Trophoblast cell (in vitro differentiated cells and primary cell): ENCODE results near the gene DPY19L2.
"Not testable (repeated sequence)": the region's sequence is repeated elsewhere in the genome, so short reads cannot be mapped to it uniquely, and the experiment has no call there.

ENCODE experiments used
- DNase-seq, 2 donors: peaks; one replicate each; pipeline ENCODE4 v3.0.0-alpha.2; 2016
- H2AFZ ChIP-seq: 2 replicates; pipeline ENCODE4 v1.6.1; 2013; ENCODE audit warnings: low read length, moderate library complexity, mild to moderate bottlenecking; ENCODE audit not compliant: insufficient read depth, poor library complexity
- H2AK5ac ChIP-seq: 2 replicates; pipeline ENCODE4 v1.6.1; 2013; ENCODE audit warnings: mild to moderate bottlenecking, low read length
- H2BK120ac ChIP-seq: 2 replicates; pipeline ENCODE4 v1.6.1; 2013; ENCODE audit warnings: low read length, mild to moderate bottlenecking, moderate library complexity; ENCODE audit not compliant: insufficient read depth, poor library complexity
- H2BK12ac ChIP-seq: 2 replicates; pipeline ENCODE4 v1.6.1; 2013; ENCODE audit warnings: mild to moderate bottlenecking, low read length, moderate library complexity
- H2BK5ac ChIP-seq: 2 replicates; pipeline ENCODE4 v1.6.1; 2013; ENCODE audit warnings: low read length, low read depth, moderate library complexity, mild to moderate bottlenecking; ENCODE audit not compliant: poor library complexity
- H3K14ac ChIP-seq: 2 replicates; pipeline ENCODE4 v1.6.1; 2013; ENCODE audit warnings: mild to moderate bottlenecking, low read length
- H3K18ac ChIP-seq: 2 replicates; pipeline ENCODE4 v1.6.1; 2013; ENCODE audit warnings: mild to moderate bottlenecking, low read length
- H3K23ac ChIP-seq: 2 replicates; pipeline ENCODE4 v1.6.1; 2013; ENCODE audit warnings: low read length
- H3K27ac ChIP-seq: 2 replicates; pipeline ENCODE4 v1.5.1; 2013; ENCODE audit warnings: low read depth, mild to moderate bottlenecking, inconsistent platforms, low read length, moderate library complexity
- H3K27me3 ChIP-seq: 2 replicates; pipeline ENCODE4 v1.6.1; 2013; ENCODE audit warnings: inconsistent platforms, mild to moderate bottlenecking, low read length, moderate library complexity; ENCODE audit not compliant: insufficient read depth
- H3K36me3 ChIP-seq, 2 experiments: 1 replicate in 1 of 2; 2 replicates in 1 of 2; pipeline ENCODE4 v1.6.1; 2013; ENCODE audit warnings: low read length in 2 of 2, mild to moderate bottlenecking in 2 of 2, moderate library complexity in 1 of 2; ENCODE audit not compliant: insufficient read depth in 2 of 2, control insufficient read depth in 1 of 2
- H3K4ac ChIP-seq: 2 replicates; pipeline ENCODE4 v1.6.1; 2013; ENCODE audit warnings: low read depth, mild to moderate bottlenecking, low read length, moderate library complexity
- H3K4me1 ChIP-seq, 2 experiments: 1 replicate in 1 of 2; 2 replicates in 1 of 2; pipeline ENCODE4 v1.6.1; 2013; ENCODE audit warnings: low read length in 2 of 2, mild to moderate bottlenecking in 2 of 2, moderate library complexity in 1 of 2; ENCODE audit not compliant: insufficient read depth in 2 of 2, control insufficient read depth in 1 of 2
- H3K4me2 ChIP-seq: 2 replicates; pipeline ENCODE4 v1.6.1; 2013; ENCODE audit warnings: inconsistent platforms, mild to moderate bottlenecking, low read length, moderate library complexity
- H3K4me3 ChIP-seq: 2 replicates; pipeline ENCODE4 v1.5.1; 2013; ENCODE audit warnings: mild to moderate bottlenecking, low read depth, low read length, inconsistent platforms
- H3K79me1 ChIP-seq: one replicate; pipeline ENCODE4 v1.6.1; 2013; ENCODE audit warnings: low read length
- H3K79me2 ChIP-seq: 2 replicates; pipeline ENCODE4 v1.6.1; 2013; ENCODE audit warnings: low read length, mild to moderate bottlenecking; ENCODE audit not compliant: control insufficient read depth, insufficient read depth, poor library complexity
- H3K9ac ChIP-seq: 2 replicates; pipeline ENCODE4 v1.6.1; 2013; ENCODE audit warnings: mild to moderate bottlenecking, low read length
- H3K9me3 ChIP-seq: 2 replicates; pipeline ENCODE4 v1.6.1; 2013; ENCODE audit warnings: low read depth, mild to moderate bottlenecking, control low read depth, inconsistent platforms, low read length; ENCODE audit not compliant: insufficient read depth
- H4K12ac ChIP-seq: 2 replicates; pipeline ENCODE4 v1.6.1; 2013; ENCODE audit warnings: low read depth, mild to moderate bottlenecking, low read length, moderate library complexity
- H4K8ac ChIP-seq: 2 replicates; pipeline ENCODE4 v1.6.1; 2013; ENCODE audit warnings: low read depth, mild to moderate bottlenecking, low read length, moderate library complexity
- H4K91ac ChIP-seq: one replicate; pipeline ENCODE4 v1.6.1; 2013; ENCODE audit warnings: low read depth, mild to moderate bottlenecking, low read length, moderate library complexity
- WGBS: extraction: QIAGEN DNeasy Blood & Tissue Kit; methylation state at CpG from one replicate; pipeline ENCODE4 v1.1.7; 2013; ENCODE audit warnings: missing lambda C conversion rate; ENCODE audit not compliant: insufficient read length, insufficient coverage; ENCODE audit errors: extremely low coverage; 5-methylcytosine and 5-hydroxymethylcytosine counted together

Gene DPY19L2

GRCh38 chr12:63663005-63663404, 5.3 kb downstream of the DPY19L2 start:
- H3K36me3 ChIP-seq, H2BK5ac ChIP-seq, H3K79me2 ChIP-seq, H3K9ac ChIP-seq, H3K79me1 ChIP-seq, H3K23ac ChIP-seq, H4K8ac ChIP-seq, H2AK5ac ChIP-seq, H3K27me3 ChIP-seq, H3K4ac ChIP-seq, H3K4me3 ChIP-seq, H3K4me2 ChIP-seq, H3K14ac ChIP-seq, H4K91ac ChIP-seq, H3K27ac ChIP-seq, H3K9me3 ChIP-seq, H2BK12ac ChIP-seq, H3K4me1 ChIP-seq, H4K12ac ChIP-seq, DNase-seq, H2BK120ac ChIP-seq, H3K18ac ChIP-seq, H2AFZ ChIP-seq: not testable (repeated sequence)
- WGBS, result no CpG with 5 or more reads among the region's 7 CpGs

DNA sequence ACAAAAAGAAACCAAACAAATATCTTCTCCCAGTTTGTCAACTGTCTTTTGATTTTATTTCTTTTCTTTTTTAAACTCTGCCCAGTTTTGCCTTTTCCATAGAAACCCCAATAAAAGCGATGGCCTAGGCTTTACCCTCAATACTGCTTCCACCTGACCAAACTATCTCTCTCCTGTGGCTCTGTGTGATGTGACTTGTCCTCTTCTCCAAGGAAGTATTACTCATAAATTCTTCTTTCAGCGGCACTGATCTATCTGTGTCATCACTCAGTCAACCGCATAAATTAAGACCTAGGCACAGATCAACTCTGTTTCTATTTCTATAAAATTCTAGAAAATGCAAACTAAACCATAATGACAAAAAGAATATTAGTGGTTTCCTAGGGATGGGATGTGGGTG, 9.8 kb downstream of the DPY19L2 start:
- WGBS, result no CpG with 5 or more reads among the region's 3 CpGs
- H2BK5ac ChIP-seq, result not testable (repeated sequence)

GRCh38 chr12:63656407-63656806, 11.9 kb downstream of the DPY19L2 start:
- H4K12ac ChIP-seq, H3K14ac ChIP-seq, H2AFZ ChIP-seq, H3K4me1 ChIP-seq, H2AK5ac ChIP-seq, H3K27me3 ChIP-seq, H3K4me2 ChIP-seq, H2BK120ac ChIP-seq, H3K27ac ChIP-seq, H3K36me3 ChIP-seq, H4K91ac ChIP-seq, H2BK12ac ChIP-seq, H3K79me2 ChIP-seq, H3K4ac ChIP-seq, H3K23ac ChIP-seq, DNase-seq, H3K18ac ChIP-seq, H4K8ac ChIP-seq, H3K79me1 ChIP-seq, H3K9me3 ChIP-seq, H3K4me3 ChIP-seq, H3K9ac ChIP-seq, H2BK5ac ChIP-seq: not testable (repeated sequence)
- no CpG with 5 or more reads among the region's 2 CpGs for WGBS

More for the DNA sequence above, 9.8 kb downstream of the DPY19L2 start:
- not testable (repeated sequence) for H2BK12ac ChIP-seq, H3K36me3 ChIP-seq, H4K8ac ChIP-seq, H3K4me2 ChIP-seq, H3K4me1 ChIP-seq, H3K27ac ChIP-seq, H4K91ac ChIP-seq, DNase-seq, H3K4me3 ChIP-seq, H3K23ac ChIP-seq, H2AK5ac ChIP-seq, H4K12ac ChIP-seq, H3K18ac ChIP-seq, H3K9ac ChIP-seq, H3K14ac ChIP-seq, H3K9me3 ChIP-seq, H3K4ac ChIP-seq, H3K79me1 ChIP-seq, H3K27me3 ChIP-seq, H2BK120ac ChIP-seq, H3K79me2 ChIP-seq, H2AFZ ChIP-seq

DNA sequence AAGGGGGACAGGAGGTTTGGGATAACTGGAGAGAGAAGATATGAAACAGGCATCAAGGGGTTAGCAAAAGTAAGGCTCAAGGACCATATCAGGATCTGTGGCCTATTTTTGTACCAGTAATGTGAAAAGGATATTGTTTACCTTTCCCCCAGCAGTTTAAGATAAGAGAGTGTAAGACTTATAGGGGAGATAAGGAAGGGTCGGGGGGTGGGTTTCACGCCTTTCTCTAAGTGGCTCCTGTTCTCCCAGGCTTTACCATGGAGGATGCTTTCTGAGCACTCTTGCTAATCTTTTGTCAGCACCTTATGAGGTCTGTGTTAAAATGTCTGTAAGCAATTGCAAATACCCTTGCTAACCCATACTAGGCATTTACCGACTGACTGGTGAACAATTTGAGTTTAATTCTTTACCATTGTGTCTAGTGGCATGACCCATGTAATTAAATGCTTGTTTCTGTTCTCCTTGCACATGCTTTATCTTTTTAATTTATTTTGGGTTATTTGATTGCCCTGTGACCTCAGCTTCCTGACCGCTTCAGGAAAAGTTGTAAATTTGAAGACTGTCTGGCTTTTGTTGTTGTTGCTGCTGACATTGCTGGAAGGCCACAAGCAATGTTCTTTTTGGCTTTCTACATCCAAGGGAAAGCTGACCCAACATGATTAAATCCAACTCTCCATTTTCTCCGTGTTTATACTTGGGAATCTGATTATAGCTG, 12.6 kb downstream of the DPY19L2 start:
- not testable (repeated sequence) for DNase-seq, H3K18ac ChIP-seq, H2AK5ac ChIP-seq, H3K27me3 ChIP-seq, H3K4me2 ChIP-seq, H4K8ac ChIP-seq, H3K36me3 ChIP-seq, H4K12ac ChIP-seq, H2BK120ac ChIP-seq, H3K4me1 ChIP-seq, H2BK12ac ChIP-seq, H4K91ac ChIP-seq, H2BK5ac ChIP-seq, H3K79me2 ChIP-seq, H3K4ac ChIP-seq, H3K79me1 ChIP-seq, H3K9ac ChIP-seq, H3K4me3 ChIP-seq, H2AFZ ChIP-seq, H3K14ac ChIP-seq, H3K27ac ChIP-seq, H3K9me3 ChIP-seq, H3K23ac ChIP-seq
- WGBS, result no CpG with 5 or more reads among the region's 5 CpGs
